ENCODE measurements around the gene CST6. TPM values are rescaled to one million over a fixed set of nuclear protein-coding genes. Genes with fewer than 3 reads are reported as not detected.

The CST6 gene
- total and polyA plus RNA-seq, 4 donors, result not detected

DNA sequence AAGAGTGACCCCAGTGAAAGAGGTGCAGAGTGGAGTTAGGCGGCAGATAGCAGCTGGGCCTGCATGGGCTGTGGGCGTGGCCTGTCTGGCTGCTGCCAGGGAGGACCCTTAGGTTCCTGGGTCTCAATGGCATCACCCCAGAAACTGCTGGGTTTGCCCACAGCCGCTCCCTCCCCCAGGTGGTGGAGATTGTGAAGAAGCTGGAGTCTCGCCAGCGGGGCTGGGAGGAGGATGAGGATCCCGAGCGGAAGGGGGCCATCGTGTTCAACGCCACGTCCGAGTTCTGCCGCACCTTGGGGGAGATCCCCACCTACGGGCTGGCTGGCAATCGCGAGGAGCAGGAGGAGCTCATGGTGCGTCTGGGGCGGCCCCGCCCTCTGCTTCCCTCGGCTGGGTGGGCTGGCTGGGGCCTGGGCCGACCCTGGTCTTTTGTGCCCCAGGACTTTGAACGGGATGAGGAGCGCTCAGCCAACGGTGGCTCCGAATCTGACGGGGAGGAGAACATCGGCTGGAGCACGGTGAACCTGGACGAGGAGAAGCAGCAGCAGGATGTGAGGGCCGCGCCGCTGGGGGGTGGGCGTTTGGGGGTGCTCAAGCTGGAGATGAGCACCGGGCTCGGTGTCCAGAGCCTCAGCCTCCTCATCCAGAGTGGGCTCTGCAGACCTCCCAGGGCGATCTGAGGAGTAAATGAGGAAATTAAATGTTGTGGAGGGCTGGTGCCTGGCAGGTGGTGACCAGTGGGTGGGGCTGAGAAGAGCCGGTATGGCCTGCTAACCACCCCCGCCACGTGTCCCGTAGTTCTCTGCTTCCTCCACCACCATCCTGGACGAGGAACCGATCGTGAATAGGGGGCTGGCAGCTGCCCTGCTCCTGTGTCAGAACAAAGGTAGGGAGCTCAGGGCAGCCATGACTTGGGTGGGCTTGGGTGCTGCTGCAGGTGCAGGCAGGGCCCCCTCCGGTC, 35.3 kb upstream of the CST6 start:
- Histone ChIP-seq H3K4me1 (ENCODE audit: control insufficient read depth in 4 of 4, insufficient read depth in 4 of 4, low read length in 3 of 4) (no peaks in the 10 kb centered on the region), H3K36me3 (ENCODE audit: control insufficient read depth in 4 of 4, insufficient read depth in 3 of 4, low read depth in 1 of 4, low read length in 3 of 4) (peaks cover 16 to 45% (median 26%) of the 10 kb centered on the region in 4 donors), H3K4me3 (ENCODE audit: low read depth in 1 of 3, low read length in 3 of 3) (no peak overlapping the region), H3K9ac (ENCODE audit: low read depth in 1 of 2, low read length in 2 of 2) (no peak overlapping the region), H3K27me3 (ENCODE audit: control insufficient read depth in 4 of 4, insufficient read depth in 4 of 4, low read length in 3 of 4) (no peaks in the 10 kb centered on the region), H3K27ac (ENCODE audit: low read depth in 1 of 2, low read length in 2 of 2) (no peak overlapping the region), H3K9me3 (ENCODE audit: control insufficient read depth in 4 of 4, low read length in 3 of 4) (no peaks in the 10 kb centered on the region)
- TF ChIP-seq, protein P1, sequence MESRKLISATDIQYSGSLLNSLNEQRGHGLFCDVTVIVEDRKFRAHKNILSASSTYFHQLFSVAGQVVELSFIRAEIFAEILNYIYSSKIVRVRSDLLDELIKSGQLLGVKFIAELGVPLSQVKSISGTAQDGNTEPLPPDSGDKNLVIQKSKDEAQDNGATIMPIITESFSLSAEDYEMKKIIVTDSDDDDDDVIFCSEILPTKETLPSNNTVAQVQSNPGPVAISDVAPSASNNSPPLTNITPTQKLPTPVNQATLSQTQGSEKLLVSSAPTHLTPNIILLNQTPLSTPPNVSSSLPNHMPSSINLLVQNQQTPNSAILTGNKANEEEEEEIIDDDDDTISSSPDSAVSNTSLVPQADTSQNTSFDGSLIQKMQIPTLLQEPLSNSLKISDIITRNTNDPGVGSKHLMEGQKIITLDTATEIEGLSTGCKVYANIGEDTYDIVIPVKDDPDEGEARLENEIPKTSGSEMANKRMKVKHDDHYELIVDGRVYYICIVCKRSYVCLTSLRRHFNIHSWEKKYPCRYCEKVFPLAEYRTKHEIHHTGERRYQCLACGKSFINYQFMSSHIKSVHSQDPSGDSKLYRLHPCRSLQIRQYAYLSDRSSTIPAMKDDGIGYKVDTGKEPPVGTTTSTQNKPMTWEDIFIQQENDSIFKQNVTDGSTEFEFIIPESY (IDR thresholded peaks at IDR 0.05), result no peak
- TF ChIP-seq NR2F2 (IDR thresholded peaks at IDR 0.05) (no peak), HNF4G (IDR thresholded peaks at IDR 0.05) (no peak), SP1 (IDR thresholded peaks at IDR 0.05) (no peak), RXRA (IDR thresholded peaks at IDR 0.05) (no peak), YY1 (IDR thresholded peaks at IDR 0.05) (no peak), TAF1 (conservative IDR thresholded peaks at IDR 0.05) (no peak), RAD21 (IDR thresholded peaks at IDR 0.05) (no peak), JUND (IDR thresholded peaks at IDR 0.05) (no peak), FOXA1 (IDR thresholded peaks at IDR 0.05) (no peak), FOXA2 (IDR thresholded peaks at IDR 0.05) (no peak), GABPA (IDR thresholded peaks at IDR 0.05 in 1 of 2, conservative IDR thresholded peaks at IDR 0.05 in 1 of 2) (no peak), EGR1 (IDR thresholded peaks at IDR 0.05; ENCODE audit: low read depth in 2 of 2) (no peak), HNF4A (conservative IDR thresholded peaks at IDR 0.05) (no peak)
- TF ChIP-seq, protein P2, sequence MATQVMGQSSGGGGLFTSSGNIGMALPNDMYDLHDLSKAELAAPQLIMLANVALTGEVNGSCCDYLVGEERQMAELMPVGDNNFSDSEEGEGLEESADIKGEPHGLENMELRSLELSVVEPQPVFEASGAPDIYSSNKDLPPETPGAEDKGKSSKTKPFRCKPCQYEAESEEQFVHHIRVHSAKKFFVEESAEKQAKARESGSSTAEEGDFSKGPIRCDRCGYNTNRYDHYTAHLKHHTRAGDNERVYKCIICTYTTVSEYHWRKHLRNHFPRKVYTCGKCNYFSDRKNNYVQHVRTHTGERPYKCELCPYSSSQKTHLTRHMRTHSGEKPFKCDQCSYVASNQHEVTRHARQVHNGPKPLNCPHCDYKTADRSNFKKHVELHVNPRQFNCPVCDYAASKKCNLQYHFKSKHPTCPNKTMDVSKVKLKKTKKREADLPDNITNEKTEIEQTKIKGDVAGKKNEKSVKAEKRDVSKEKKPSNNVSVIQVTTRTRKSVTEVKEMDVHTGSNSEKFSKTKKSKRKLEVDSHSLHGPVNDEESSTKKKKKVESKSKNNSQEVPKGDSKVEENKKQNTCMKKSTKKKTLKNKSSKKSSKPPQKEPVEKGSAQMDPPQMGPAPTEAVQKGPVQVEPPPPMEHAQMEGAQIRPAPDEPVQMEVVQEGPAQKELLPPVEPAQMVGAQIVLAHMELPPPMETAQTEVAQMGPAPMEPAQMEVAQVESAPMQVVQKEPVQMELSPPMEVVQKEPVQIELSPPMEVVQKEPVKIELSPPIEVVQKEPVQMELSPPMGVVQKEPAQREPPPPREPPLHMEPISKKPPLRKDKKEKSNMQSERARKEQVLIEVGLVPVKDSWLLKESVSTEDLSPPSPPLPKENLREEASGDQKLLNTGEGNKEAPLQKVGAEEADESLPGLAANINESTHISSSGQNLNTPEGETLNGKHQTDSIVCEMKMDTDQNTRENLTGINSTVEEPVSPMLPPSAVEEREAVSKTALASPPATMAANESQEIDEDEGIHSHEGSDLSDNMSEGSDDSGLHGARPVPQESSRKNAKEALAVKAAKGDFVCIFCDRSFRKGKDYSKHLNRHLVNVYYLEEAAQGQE (IDR thresholded peaks at IDR 0.05), result no peak
- TF ChIP-seq, protein P3, sequence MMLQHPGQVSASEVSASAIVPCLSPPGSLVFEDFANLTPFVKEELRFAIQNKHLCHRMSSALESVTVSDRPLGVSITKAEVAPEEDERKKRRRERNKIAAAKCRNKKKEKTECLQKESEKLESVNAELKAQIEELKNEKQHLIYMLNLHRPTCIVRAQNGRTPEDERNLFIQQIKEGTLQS (IDR thresholded peaks at IDR 0.05), result no peak
- TF ChIP-seq, protein P4, sequence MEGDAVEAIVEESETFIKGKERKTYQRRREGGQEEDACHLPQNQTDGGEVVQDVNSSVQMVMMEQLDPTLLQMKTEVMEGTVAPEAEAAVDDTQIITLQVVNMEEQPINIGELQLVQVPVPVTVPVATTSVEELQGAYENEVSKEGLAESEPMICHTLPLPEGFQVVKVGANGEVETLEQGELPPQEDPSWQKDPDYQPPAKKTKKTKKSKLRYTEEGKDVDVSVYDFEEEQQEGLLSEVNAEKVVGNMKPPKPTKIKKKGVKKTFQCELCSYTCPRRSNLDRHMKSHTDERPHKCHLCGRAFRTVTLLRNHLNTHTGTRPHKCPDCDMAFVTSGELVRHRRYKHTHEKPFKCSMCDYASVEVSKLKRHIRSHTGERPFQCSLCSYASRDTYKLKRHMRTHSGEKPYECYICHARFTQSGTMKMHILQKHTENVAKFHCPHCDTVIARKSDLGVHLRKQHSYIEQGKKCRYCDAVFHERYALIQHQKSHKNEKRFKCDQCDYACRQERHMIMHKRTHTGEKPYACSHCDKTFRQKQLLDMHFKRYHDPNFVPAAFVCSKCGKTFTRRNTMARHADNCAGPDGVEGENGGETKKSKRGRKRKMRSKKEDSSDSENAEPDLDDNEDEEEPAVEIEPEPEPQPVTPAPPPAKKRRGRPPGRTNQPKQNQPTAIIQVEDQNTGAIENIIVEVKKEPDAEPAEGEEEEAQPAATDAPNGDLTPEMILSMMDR (IDR thresholded peaks at IDR 0.05; ENCODE audit: low read depth, low read length, missing input control), result no peak
- TF ChIP-seq, protein P5, sequence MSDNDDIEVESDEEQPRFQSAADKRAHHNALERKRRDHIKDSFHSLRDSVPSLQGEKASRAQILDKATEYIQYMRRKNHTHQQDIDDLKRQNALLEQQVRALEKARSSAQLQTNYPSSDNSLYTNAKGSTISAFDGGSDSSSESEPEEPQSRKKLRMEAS (IDR thresholded peaks at IDR 0.05), result no peak
- no peak for DNase-seq (ENCODE audit: low spot score)
- 89% methylated on average over 43 of the region's 43 CpGs for WGBS

Data from liver (tissue), 9 donors.